Testis (tissue), 2 donors: ENCODE results near the gene OR8D1.

ENCODE experiments used
- POLR2A ChIP-seq: fragments of 450-650 bp; IDR thresholded peaks from one replicate; pipeline ENCODE4 v1.6.1; 2017; ENCODE audit warnings: antibody characterized with exemption, mild to moderate bottlenecking, moderate library complexity
- TF ChIP-seq, protein P1 (sequence below), 3 experiments: fragments of 450-650 bp in 2 of 3; fragments of 200-600 bp in 1 of 3; sonication (generic) in 1 of 3; IDR thresholded peaks; one replicate each; pipeline ENCODE4 v1.5.1; 2016 to 2019; ENCODE audit warnings: antibody characterized with exemption in 3 of 3, mild to moderate bottlenecking in 2 of 3, moderate library complexity in 1 of 3

DNA sequence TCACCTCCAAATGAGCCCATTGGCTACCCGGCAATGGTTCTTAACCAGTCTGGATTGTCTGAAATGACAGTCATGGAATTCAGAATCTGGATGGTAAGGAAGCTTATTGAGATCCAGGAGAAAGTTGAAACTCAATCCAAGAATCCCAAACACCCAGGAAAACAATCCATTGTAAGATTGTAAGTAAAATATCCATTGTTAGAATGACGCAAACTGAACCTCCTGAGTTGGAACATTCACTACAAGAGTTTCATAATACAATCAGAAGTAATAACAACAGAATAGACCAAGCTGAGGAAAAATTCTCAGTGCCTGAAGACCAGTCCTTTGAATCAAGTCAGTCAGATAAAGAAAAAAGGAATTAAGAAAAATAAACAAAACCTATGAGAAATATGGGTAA is 35.5 kb downstream of the OR8D1 start:
- TF ChIP-seq POLR2A, result no peak
- TF ChIP-seq, protein P1, sequence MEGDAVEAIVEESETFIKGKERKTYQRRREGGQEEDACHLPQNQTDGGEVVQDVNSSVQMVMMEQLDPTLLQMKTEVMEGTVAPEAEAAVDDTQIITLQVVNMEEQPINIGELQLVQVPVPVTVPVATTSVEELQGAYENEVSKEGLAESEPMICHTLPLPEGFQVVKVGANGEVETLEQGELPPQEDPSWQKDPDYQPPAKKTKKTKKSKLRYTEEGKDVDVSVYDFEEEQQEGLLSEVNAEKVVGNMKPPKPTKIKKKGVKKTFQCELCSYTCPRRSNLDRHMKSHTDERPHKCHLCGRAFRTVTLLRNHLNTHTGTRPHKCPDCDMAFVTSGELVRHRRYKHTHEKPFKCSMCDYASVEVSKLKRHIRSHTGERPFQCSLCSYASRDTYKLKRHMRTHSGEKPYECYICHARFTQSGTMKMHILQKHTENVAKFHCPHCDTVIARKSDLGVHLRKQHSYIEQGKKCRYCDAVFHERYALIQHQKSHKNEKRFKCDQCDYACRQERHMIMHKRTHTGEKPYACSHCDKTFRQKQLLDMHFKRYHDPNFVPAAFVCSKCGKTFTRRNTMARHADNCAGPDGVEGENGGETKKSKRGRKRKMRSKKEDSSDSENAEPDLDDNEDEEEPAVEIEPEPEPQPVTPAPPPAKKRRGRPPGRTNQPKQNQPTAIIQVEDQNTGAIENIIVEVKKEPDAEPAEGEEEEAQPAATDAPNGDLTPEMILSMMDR (IDR thresholded peaks at IDR 0.05), result no peak
